RPMI7951 (cell line): ENCODE measurements around the gene DPP4. TPM values are rescaled to one million over a fixed set of nuclear protein-coding genes. Genes with fewer than 3 reads are reported as not detected.

Experiments
- DNase-seq: peaks from one replicate; pipeline ENCODE4 v3.0.0-alpha.2; 2012; ENCODE audit warnings: low read depth
- total RNA-seq: library from RNA; depleted of rRNA; stranded (reverse); fragments of >200 nt; shearing (Covaris generic); gene quantifications from 2 replicates; pipeline ENCODE4 v1.2.3, GENCODE V29; 2014

Gene DPP4
- total RNA-seq, 1 experiment from 2014 or later: 3.1 TPM

DNA sequence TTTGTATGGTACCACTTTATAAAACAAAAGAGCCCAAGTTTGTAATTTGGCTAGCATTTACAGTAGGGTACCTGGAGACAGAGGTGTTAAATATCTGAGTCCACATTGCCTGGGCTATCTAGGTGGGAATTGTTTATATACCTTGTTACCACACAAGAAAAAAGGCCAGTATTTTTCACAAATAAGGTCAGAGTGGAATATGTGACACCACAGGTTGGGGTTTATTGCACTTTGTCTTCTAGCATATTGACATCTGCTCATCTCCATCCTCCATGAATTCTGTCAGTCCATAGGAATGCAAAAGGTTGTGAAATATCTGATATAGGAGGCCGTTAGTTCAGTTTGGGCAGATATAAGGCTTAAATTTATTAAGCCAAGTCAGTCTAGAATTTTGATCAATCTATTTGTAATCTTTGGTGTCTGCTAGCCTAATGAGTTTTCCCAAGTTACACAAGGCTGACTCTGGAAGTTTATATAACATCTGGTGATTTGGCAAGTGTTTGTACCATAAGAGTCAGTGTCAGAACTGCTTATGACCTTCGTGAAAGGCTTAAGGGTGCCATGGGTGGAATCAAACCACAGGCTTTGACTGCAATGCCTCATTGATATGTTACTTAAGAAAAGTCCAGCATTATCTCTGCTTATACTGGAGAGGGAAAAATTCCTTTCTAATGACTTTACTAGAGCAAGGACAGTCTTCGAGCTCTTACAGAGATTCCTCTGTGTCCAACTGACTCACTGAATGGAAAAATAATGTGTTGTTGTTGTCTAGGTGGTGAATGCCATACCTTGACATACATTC lies 11.3 kb upstream of the DPP4 start:
- peak; percentile 95 for DNase-seq

GRCh38 chr2:162084536-162084935 lies 10.5 kb upstream of the DPP4 start:
- DNase-seq: no peak

DNA sequence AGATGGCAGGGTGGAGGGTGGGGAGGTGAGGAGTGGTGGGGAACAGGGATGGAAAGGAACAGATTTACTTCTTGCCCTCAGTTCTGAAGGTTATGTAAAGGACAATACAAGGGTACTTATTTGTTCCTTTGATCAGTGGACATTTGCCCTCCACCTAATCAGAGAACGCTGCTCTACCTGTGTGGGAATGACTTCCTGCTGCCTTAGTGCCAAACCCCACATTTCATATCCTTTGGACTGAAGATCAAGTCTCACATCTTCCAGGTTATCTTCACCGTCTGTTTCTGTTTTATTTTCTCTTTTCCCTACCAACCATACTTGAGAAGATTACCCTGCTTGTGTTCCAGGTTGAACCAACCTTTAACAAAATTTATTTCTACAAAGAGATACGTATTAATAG lies 8.7 kb upstream of the DPP4 start:
- no peak for DNase-seq

DNA sequence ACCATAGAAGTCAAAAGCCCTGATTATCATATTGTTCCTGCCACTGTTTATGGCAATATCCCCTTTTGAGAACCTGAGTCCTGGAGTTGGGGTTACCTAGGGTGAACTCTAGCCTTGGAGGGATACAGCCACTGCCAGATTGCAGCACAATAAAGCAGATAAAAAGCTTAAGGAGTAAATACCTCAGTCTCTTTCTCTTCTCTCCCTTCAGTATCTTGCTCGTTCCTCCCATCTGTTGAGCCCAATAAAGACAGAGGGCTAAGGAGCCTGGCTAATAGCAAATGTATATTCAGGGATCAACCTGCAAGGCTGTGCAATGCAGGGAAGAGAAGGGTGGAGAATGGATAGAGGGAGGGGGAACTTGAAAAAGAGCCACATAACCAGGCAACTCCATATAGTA lies 8.0 kb upstream of the DPP4 start:
- DNase-seq: no peak

DNA sequence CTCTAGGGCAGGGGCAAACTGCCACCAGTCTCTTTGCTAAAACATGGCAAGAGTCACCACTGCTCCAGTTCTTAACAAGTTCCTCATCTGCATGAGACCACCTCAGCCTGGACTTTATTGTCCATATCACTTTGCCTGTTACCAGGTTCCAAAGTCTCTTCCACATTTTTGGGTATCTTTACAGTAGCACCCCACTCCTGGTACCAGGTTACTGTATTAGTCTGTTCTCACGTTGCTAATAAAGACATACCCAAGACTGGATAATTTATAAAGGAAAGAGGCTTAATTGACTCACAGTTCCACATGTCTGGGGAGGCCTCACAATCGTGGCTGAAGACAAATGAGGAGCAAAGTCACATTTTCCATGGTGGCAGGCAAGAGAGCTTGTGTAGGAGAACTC lies 5.5 kb upstream of the DPP4 start:
- no peak for DNase-seq

DNA sequence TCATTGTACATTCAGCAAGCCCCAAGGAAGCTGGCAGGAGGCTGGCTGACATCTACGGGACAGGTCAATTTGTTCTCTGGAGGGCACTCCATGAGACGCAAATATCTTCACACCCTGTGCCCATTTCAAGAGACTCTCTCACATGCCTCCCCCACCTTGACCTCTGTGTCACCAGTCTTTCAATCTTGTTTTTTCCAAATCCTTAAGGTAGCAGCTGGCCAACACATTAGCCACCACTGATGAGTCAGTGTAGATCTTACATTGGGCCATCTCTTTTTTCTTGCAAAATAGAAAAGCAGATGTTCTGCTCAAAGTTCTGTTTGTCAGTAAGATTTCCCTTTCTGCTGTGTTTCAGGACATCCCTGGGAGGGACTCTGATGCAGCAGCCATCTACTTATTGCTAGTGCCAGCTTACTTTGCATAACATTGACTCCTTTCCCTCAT lies 1.7 kb upstream of the DPP4 start:
- DNase-seq: peak; percentile 89

- DNase-seq: peak; percentile 71
Observed at GRCh38 chr2:162074928-162075688, 1.1 kb upstream of the DPP4 start.

- DNase-seq: peak; percentile 28
Observed at GRCh38 chr2:162074632-162074895, 549 bp upstream of the DPP4 start.

GRCh38 chr2:162072976-162073887 lies 783 bp downstream of the DPP4 start:
- DNase-seq: no peak

DNA sequence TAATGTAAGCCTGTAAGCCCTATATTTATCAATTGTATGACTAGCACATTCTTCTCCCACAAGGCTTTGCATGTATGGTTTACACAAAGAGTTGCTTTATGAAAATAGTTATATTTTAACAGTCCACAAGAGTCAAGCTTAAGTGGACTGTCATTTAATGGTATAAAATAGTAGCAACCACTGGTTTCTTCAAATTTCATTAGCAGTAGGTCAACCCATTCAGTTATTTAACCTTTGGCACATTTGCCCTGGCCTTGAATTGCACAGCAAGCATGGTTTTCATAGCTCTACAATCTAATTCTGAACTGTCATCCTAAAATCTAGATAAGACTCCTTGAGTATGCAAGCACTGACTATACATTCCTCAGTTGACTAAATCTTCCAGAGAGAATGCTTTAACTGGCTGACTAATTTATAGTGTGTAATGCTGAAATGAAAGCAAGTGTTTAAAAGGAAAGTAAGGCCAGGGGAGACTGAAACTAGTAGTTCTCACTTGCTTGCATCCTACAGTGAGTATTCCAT lies 1.8 kb downstream of the DPP4 start:
- DNase-seq: peak; percentile 58

GRCh38 chr2:162071001-162071400 lies 3.0 kb downstream of the DPP4 start:
- no peak for DNase-seq

GRCh38 chr2:162070228-162070936 lies 3.6 kb downstream of the DPP4 start:
- no peak for DNase-seq

DNA sequence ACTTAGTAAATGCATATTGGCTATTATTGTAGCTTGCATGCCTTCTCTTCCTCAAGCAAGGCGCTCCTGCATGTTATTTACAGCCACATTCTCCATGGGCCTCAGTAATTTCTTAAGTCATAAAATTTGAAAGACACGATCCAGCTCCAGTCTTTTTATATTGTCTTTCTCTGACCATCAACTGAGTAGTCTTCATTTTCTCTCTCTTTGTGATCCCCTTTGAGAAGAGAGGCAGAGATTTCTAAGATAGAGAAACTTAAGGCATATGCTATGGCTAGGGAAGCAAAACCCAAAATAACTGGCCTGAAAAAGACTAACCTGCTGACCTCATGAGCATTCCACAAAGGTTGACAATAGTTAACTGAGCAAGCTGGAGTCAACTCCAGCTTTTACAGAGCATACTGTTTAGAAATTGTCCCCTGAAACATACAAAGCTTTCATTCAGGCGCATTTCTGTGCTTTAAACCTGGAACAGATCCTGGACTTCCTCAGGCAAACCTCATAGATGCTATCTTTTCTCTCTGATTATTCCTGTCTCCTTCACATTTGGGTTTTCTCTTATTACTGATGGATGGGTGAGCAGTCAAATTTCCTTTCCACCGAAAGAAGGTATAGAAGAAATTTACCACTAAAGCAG lies 4.6 kb downstream of the DPP4 start:
- peak; percentile 62 for DNase-seq

DNA sequence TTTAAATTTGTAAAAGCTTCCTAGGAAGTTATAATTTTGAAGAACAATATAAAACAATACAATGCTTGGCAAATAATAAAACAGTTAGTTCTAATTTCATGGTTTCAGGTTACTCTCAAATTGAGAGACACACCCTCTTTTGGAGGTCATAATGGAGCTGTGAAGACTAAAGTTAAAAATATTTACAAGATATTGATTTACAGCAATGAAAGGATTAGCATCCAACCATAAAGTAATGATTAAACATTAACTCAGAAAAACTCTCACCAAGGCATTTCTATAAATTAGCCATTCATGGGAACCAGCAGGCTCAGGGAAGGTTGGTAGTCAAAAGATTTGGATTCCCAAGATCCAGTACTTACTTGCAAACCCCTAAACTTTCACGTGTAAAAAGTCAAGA lies 6.4 kb downstream of the DPP4 start:
- DNase-seq: no peak

- DNase-seq: no peak
Observed at GRCh38 chr2:162065767-162066166, 8.2 kb downstream of the DPP4 start.

DNA sequence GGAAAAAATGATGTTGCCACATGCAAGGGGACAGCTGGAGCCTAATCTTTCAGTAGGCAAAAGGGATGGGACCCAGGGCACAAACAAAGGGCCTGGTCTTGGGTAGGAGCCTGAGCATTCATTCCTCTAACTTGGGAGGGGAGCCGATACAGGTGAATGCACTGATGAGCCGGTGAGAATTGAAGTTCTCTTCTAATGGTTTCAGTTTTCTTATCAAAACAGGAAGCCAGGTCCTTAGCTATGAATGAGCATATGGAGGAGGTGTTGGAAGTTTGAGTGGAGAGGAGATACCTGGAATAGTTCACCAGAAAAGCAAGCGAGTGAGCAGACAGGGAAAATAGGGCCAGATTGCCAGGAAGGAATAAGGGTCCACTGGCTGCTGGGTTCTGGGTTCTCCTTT lies 10.1 kb downstream of the DPP4 start:
- no peak for DNase-seq

GRCh38 chr2:162063281-162063680 lies 10.7 kb downstream of the DPP4 start:
- DNase-seq: peak; percentile 39

DNA sequence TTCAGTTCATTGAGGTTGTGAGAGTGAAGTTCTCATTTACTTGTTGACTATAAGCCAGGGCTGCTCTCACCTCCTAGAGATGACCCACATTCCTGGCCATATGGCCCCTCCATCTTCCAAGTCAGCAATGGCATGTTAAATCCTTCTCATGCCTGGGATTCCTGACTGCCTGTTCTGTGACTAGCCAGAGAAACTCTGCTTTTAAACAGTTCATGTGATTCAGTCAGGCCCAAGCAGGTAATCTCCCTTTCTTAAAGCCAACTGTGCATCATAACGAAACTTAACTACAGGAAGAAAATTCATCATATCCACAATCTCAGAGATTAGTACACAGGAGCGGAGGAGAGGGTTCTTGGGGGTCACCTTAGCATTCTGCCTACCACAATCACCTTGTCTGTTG lies 11.5 kb downstream of the DPP4 start:
- no peak for DNase-seq

GRCh38 chr2:162061021-162061420 lies 13.0 kb downstream of the DPP4 start:
- DNase-seq: no peak

- no peak for DNase-seq
Observed at GRCh38 chr2:162060532-162060931, 13.5 kb downstream of the DPP4 start.
